Vagina (tissue), 1 donor: ENCODE results near the gene FKBP1C. TPM values are rescaled to one million over a fixed set of nuclear protein-coding genes. Genes with fewer than 3 reads are reported as not detected.

Experiments used
- small RNA-seq: library from RNA; depleted of rRNA; stranded (forward); fragments of <200 nt; gene quantifications from one replicate; pipeline ENCODE3, GENCODE V24; 2016
- total RNA-seq: library from RNA; depleted of rRNA; stranded (reverse); fragments of >200 nt; gene quantifications from one replicate; pipeline ENCODE4 v1.2.3, GENCODE V29; 2016

The FKBP1C gene
- total RNA-seq, 1 donor from 2014 or later: not detected

Small RNA genes within 50 kb of the gene (small RNA-seq; reads per million reads assigned to genes)
- gene SPTLC1P3: not detected

Other genes starting within 250 kb of the FKBP1C start
- gene LGSN, start 108.5 kb downstream of the FKBP1C start, total RNA-seq: not detected